SK-N-MC (cell line): ENCODE data around the gene MRPL19.

Experiments
- DNase-seq: peaks from one replicate; pipeline ENCODE4 v3.0.0-alpha.2; 2011; ENCODE audit warnings: low read depth, low spot score
- H3K27ac ChIP-seq: fragments of 200-600 bp; sonication (generic); 2 replicates; pipeline ENCODE4 v1.5.1; 2016; ENCODE audit warnings: mixed run types
- H3K36me3 ChIP-seq: fragments of 200-600 bp; sonication (generic); 2 replicates; pipeline ENCODE4 v1.6.1; 2017; ENCODE audit warnings: antibody characterized with exemption, low read length, mixed read lengths; ENCODE audit not compliant: insufficient read depth
- H3K4me3 ChIP-seq: fragments of 200-600 bp; sonication (generic); 2 replicates; pipeline ENCODE4 v1.5.1; 2016
- H3K9ac ChIP-seq: fragments of 200-600 bp; sonication (generic); 2 replicates; pipeline ENCODE4 v1.8.0; 2017; ENCODE audit warnings: mixed run types, mixed read lengths; ENCODE audit not compliant: insufficient read length
- H3K9me3 ChIP-seq: fragments of 200-600 bp; sonication (generic); 2 replicates; pipeline ENCODE4 v1.6.1; 2017; ENCODE audit warnings: low read depth, mild to moderate bottlenecking, antibody characterized with exemption, low read length, moderate library complexity, mixed read lengths
- EZH2 ChIP-seq: fragments of 200-600 bp; sonication (generic); IDR thresholded peaks from one replicate; pipeline ENCODE4 v1.6.1; 2017; ENCODE audit warnings: antibody characterized with exemption
- FOXP2 ChIP-seq: optimal IDR thresholded peaks from 2 replicates; pipeline ENCODE3; 2011; ENCODE audit warnings: mild to moderate bottlenecking, moderate library complexity; ENCODE audit not compliant: insufficient read depth; ENCODE audit errors: extremely low read length, control extremely low read depth
- POLR2AphosphoS5 ChIP-seq: IDR thresholded peaks from 2 replicates; pipeline ENCODE4 v1.6.1; 2012; ENCODE audit warnings: mild to moderate bottlenecking, low read depth, low read length, borderline replicate concordance

The MRPL19 gene

DNA sequence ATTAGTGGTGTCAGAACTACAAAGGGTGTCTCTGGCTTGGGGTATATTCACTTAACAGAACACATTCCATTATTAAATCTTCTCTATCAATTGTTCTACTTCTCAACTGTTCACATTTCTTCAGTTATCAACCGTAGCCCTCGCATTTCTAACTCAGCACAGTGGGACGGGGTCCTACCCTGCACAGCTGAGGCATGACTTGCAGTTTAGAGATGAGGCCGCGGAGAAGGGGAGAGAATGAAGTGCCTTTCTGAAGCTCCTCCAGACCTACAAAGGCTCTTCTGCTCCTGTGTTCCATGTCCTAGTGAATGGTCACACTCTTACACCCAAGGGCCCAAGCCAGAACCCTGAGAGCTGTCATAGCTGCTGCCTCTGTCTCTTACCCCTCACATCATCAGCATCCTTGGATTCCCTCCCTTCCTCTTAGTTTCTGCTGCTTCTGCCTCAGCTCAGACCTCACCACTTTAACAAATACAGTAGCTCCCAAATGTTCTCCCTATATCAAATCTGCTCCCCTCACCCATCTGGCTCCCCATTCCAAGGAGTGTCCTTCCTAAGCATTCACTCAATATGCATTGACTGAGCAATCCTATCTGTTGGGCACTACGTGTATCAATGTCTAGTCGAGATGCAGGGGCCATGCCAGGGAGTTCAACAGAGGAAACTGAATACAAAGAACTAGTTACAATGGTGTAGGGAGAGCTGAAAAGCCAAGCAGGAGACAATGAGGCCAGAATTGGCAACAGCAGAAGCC is 34.3 kb upstream of the MRPL19 start:
- TF ChIP-seq POLR2AphosphoS5 (no peak), FOXP2 (no peak), EZH2 (no peak)
- no peaks in the 10 kb centered on the region for H3K9me3 ChIP-seq
- H3K27ac ChIP-seq, result no peak overlapping the region
- H3K4me3 ChIP-seq, result no peak overlapping the region
- no peak overlapping the region for H3K9ac ChIP-seq
- H3K36me3 ChIP-seq, result no peaks in the 10 kb centered on the region
- no peak for DNase-seq

DNA sequence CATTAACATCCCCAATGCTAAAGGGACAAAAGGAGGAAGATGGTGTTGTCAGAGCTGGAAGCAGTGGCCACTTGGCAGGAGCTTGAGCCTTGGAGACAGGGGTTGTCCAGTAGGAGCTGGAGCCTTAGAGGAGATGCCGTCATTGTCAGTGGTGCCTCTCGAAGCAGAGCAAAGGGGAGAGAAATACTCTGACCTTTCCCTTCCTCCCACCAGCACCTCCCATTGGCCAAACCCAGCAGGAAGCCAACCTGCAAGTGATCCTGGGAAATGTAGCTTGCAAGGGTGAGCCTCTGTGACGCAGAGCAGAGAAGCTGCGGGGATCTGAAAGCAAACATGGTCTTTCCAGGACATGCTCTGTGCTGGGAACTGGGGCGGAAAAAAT is 33.7 kb upstream of the MRPL19 start:
- no peak for TF ChIP-seq EZH2
- TF ChIP-seq FOXP2, result no peak
- TF ChIP-seq POLR2AphosphoS5, result no peak
- DNase-seq, result no peak
- Histone ChIP-seq H3K36me3 (no peaks in the 10 kb centered on the region), H3K4me3 (no peak overlapping the region), H3K9ac (no peak overlapping the region), H3K27ac (no peak overlapping the region), H3K9me3 (no peaks in the 10 kb centered on the region)

DNA sequence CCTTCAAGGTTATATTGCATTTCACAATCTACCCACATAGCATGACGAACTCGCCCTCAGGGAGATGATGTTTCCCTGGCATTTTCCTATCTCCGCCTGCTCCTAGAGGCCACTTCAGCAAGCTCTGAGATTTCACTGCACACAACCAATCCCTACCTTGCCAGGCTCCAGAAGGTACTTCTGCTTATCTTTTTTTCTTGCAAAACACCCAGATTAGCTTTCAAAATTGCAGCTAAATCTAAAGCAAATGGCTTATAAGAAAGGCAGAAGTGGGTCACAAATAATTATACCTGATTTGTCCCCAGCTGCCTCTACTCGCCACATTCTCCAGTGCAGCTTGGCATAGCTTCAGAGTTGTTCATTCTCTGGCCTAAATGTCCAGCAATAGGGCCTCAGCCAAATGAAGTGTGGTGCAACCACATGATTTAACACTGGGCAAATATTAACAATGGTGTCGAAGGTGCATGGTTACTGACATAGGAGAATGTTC is 32.4 kb upstream of the MRPL19 start:
- no peak for DNase-seq
- Histone ChIP-seq H3K27ac (no peak overlapping the region), H3K9me3 (no peaks in the 10 kb centered on the region), H3K4me3 (no peak overlapping the region), H3K36me3 (no peaks in the 10 kb centered on the region), H3K9ac (no peak overlapping the region)
- TF ChIP-seq FOXP2 (peak; percentile 50), POLR2AphosphoS5 (no peak), EZH2 (no peak)

DNA sequence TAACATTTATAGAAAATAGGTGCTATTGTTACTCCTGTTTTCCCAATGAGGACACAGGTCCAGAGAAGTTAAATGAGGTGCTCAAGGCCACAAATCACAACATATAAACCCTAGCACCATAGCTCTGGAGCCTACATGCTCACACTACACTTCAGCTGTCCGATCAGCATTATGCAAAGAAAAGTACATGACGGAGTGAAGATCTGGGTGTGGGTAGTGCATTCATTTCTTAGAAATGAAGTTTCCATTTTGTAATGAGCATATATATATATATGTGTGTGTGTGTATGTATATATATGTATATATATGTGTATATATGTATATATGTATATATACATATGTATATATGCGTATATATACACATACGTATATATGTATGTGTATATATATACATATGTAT is 30.2 kb upstream of the MRPL19 start:
- H3K27ac ChIP-seq, result no peak overlapping the region
- H3K36me3 ChIP-seq, result no peaks in the 10 kb centered on the region
- no peak for DNase-seq
- no peak overlapping the region for H3K4me3 ChIP-seq
- no peak overlapping the region for H3K9ac ChIP-seq
- TF ChIP-seq EZH2, result no peak
- no peak for TF ChIP-seq FOXP2
- no peaks in the 10 kb centered on the region for H3K9me3 ChIP-seq

DNA sequence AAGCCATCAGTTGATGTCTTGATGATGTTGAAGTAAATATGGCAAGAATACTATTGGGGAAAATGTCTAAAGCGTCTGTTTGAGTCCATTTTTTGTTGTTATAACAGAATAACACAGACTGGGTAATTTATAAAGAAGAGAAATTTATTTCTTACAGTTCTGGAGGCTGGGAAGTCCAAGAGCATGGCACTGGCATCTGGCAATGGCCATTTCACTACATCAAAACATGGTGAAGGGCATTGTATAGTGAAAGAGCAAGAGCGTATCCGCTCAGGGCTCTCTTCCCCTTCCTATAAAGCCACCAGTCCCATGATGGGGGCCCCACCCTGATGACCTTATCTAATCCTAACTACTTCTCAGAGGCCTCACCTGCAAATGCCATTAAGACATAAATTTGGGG is 29.6 kb upstream of the MRPL19 start:
- H3K27ac ChIP-seq, result no peak overlapping the region
- TF ChIP-seq FOXP2 (no peak), POLR2AphosphoS5 (no peak), EZH2 (no peak)
- H3K9me3 ChIP-seq, result no peaks in the 10 kb centered on the region
- H3K36me3 ChIP-seq, result no peaks in the 10 kb centered on the region
- no peak for DNase-seq
- H3K9ac ChIP-seq, result no peak overlapping the region
- no peak overlapping the region for H3K4me3 ChIP-seq

DNA sequence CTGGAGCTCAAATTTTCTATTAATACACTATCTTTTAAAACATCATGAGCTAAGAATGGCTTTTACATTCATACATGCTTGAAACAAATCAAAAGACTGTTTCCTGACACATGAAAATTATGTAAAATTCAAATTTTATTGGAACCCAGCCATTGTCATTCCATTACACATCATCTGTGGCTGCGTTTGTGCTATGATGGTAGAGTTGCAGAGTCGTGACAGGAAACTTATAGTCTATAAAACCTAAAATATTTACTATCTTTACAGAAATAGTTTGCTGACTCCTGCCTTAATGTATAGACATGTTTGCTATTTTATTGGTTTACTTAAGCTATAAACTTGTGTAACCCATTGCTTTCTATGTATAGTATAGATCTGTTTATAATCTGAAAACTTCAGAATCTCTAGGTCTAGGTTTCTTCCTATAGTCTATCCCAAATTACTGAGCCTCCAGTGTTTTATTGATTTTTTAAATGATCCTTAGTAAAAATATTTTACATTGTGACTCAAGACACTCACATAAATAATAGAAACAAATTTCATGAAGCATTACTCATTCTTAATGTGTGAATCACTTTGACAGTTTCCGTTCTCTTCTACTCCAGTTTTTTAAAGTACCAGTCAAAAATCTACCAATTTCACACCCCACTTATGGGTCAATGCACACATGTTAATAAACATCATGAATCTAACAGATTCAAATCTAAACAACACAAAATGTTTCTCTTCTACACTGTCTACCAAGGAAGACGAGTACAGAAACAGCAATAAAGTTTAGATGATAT is 26.4 kb upstream of the MRPL19 start:
- peak overlapping the region; percentile 16 for H3K9ac ChIP-seq
- H3K36me3 ChIP-seq, result no peaks in the 10 kb centered on the region
- no peaks in the 10 kb centered on the region for H3K9me3 ChIP-seq
- TF ChIP-seq FOXP2 (no peak), EZH2 (no peak), POLR2AphosphoS5 (no peak)
- no peak for DNase-seq
- H3K27ac ChIP-seq, result peak overlapping the region; percentile 75
- H3K4me3 ChIP-seq, result peak overlapping the region; percentile 32; the same call in 1 of the 2 replicates

DNA sequence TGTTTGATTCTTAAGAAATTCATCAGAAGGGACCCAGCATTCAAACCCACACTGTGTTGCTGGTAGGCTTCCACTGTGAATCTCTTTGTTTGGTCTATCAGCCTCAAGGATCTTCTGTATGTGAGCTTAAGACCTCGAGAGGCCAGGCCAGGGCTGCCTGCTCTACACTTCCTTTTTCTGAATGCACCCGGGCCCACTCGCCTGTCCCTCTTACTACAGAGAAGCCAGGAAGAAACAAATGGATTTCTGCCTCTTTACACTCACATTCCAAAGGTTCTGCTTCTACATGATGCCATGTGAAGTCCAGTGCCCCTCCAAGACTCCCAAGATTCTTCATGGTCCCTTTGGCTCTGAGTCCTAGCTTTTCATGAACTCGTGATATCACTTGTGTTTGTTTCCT is 25.4 kb upstream of the MRPL19 start:
- TF ChIP-seq POLR2AphosphoS5 (no peak), FOXP2 (no peak), EZH2 (no peak)
- no peak overlapping the region for H3K27ac ChIP-seq
- H3K4me3 ChIP-seq, result no peak overlapping the region
- H3K9me3 ChIP-seq, result no peaks in the 10 kb centered on the region
- no peak for DNase-seq
- no peak overlapping the region for H3K9ac ChIP-seq
- no peaks in the 10 kb centered on the region for H3K36me3 ChIP-seq

DNA sequence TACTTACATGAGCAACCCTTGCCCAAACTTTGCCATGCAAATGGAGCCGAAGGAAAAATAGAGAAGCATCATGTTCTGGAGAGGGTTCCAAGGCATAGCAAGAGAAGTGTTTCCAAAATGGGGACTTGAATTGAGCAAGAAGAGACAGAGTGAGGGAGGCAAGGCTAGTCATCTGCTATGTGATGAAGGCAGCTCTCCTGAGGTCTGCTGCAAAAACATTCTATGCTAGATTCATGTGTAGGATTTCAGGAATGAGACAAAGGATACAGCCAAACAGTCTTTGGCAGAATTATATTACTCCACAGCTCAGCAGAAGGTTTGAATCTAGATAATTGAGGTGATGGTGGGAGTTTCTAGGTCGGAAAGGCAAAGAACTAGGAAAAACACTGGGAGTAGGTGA is 24.1 kb upstream of the MRPL19 start:
- Histone ChIP-seq H3K36me3 (no peaks in the 10 kb centered on the region), H3K9me3 (no peaks in the 10 kb centered on the region), H3K27ac (no peak overlapping the region), H3K4me3 (no peak overlapping the region), H3K9ac (no peak overlapping the region)
- TF ChIP-seq POLR2AphosphoS5, result no peak
- TF ChIP-seq FOXP2, result no peak
- no peak for TF ChIP-seq EZH2
- DNase-seq, result no peak

DNA sequence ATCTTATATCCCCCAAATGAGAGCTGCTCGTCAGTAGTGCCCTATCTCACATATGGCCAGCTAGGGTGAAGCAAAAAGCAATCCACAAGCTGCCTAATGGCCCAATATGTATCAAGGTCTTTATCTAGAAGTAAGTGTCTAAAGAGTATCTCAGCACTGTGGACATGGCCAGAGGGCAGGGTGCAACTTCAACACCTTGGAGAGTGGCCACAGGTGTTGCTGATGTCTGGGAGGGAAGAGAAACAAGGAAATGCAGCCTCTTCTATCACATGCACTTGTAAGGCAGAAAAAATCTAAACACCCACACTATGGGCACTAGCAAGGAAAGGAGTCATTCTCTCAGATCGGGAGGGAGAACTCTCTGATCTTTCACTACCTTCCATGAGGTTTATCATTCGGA is 23.7 kb upstream of the MRPL19 start:
- Histone ChIP-seq H3K9ac (no peak overlapping the region), H3K27ac (no peak overlapping the region), H3K4me3 (no peak overlapping the region), H3K36me3 (no peaks in the 10 kb centered on the region), H3K9me3 (no peaks in the 10 kb centered on the region)
- TF ChIP-seq EZH2, result no peak
- no peak for TF ChIP-seq POLR2AphosphoS5
- no peak for TF ChIP-seq FOXP2
- DNase-seq, result no peak
